Fibroblast of the aortic adventitia (primary cell): ENCODE results near the gene TRIM38. TPM values are rescaled to one million over a fixed set of nuclear protein-coding genes. Genes with fewer than 3 reads are reported as not detected.
"Not testable (repeated sequence)": the region's sequence is repeated elsewhere in the genome, so short reads cannot be mapped to it uniquely, and the experiment has no call there.

ENCODE experiments used
- DNase-seq: peaks from one replicate; pipeline ENCODE4 v3.0.0-alpha.2; 2010; ENCODE audit warnings: low read depth
- H3K4me3 ChIP-seq: 2 replicates; pipeline ENCODE4 v1.5.1; 2011; ENCODE audit warnings: low read depth, mild to moderate bottlenecking, control low read depth, low read length, moderate library complexity
- CTCF ChIP-seq: IDR thresholded peaks from 2 replicates; pipeline ENCODE4 v1.5.1; 2011; ENCODE audit warnings: mild to moderate bottlenecking, low read length, control low read depth, inconsistent platforms; ENCODE audit not compliant: insufficient read depth
- total RNA-seq: library from RNA; depleted of rRNA; stranded (reverse); fragments of >200 nt; gene quantifications from 2 replicates; pipeline ENCODE4 v1.2.3, GENCODE V29; 2012; ENCODE audit warnings: low replicate concordance

Gene TRIM38
- total RNA-seq, 1 donor: 12.0 TPM

- H3K4me3 ChIP-seq: no peak overlapping the region
- DNase-seq: no peak
- no peak for TF ChIP-seq CTCF
These were observed 40.9 kb upstream of the TRIM38 start for GRCh38 chr6:25921525-25922203.

GRCh38 chr6:25922301-25922700 is 40.3 kb upstream of the TRIM38 start:
- peak; percentile 83 for DNase-seq
- TF ChIP-seq CTCF: no peak

GRCh38 chr6:25925876-25926275 is 36.7 kb upstream of the TRIM38 start:
- no peak overlapping the region for H3K4me3 ChIP-seq
- TF ChIP-seq CTCF: no peak
- peak; percentile 1 for DNase-seq

More at GRCh38 chr6:25922301-25922700, 40.3 kb upstream of the TRIM38 start:
- H3K4me3 ChIP-seq: no peak overlapping the region

GRCh38 chr6:25927178-25927577 is 35.4 kb upstream of the TRIM38 start:
- no peak for DNase-seq
- no peak for TF ChIP-seq CTCF
- H3K4me3 ChIP-seq: no peak overlapping the region

GRCh38 chr6:25927756-25928216 is 34.8 kb upstream of the TRIM38 start:
- H3K4me3 ChIP-seq: no peak overlapping the region
- no peak for TF ChIP-seq CTCF
- DNase-seq: peak; percentile 84

- no peak for DNase-seq
- TF ChIP-seq CTCF: no peak
- no peak overlapping the region for H3K4me3 ChIP-seq
These were observed 33.9 kb upstream of the TRIM38 start for GRCh38 chr6:25928562-25929324.

GRCh38 chr6:25929785-25930184 is 32.8 kb upstream of the TRIM38 start:
- not testable (repeated sequence) for H3K4me3 ChIP-seq, DNase-seq
